ENCODE measurements around the gene ST3GAL6.
"Not testable (repeated sequence)": the region's sequence is repeated elsewhere in the genome, so short reads cannot be mapped to it uniquely, and the experiment has no call there.

Gene ST3GAL6

GRCh38 chr3:98826126-98826525 lies 63.0 kb downstream of the ST3GAL6 start:
- DNase-seq (no peak), ATAC-seq (no peak)
- Mint-ChIP-seq H3K27me3 (no peaks in the 10 kb centered on the region), H3K9me3 (peaks cover 11 to 19% of the 10 kb centered on the region in 2 donors), H3K4me1 (no peaks in the 10 kb centered on the region), H3K4me3 (no peak overlapping the region), H3K27ac (no peak overlapping the region)

- peaks cover 22 to 30% of the 10 kb centered on the region in 2 donors for H3K9me3 Mint-ChIP-seq
- H3K4me3 Mint-ChIP-seq: no peak overlapping the region
- H3K4me1 Mint-ChIP-seq: no peaks in the 10 kb centered on the region
- H3K27ac Mint-ChIP-seq: no peak overlapping the region
- ATAC-seq (no peak), DNase-seq (no peak)
- H3K27me3 Mint-ChIP-seq: no peaks in the 10 kb centered on the region
Observed at GRCh38 chr3:98827221-98827920, 64.2 kb downstream of the ST3GAL6 start.

GRCh38 chr3:98829246-98829832 lies 66.2 kb downstream of the ST3GAL6 start:
- Mint-ChIP-seq H3K4me3 (no peak overlapping the region), H3K27ac (no peak overlapping the region), H3K27me3 (no peaks in the 10 kb centered on the region), H3K4me1 (no peaks in the 10 kb centered on the region), H3K9me3 (peaks cover 34 to 44% of the 10 kb centered on the region in 2 donors)
- DNase-seq: no peak
- no peak for ATAC-seq

- peaks cover 34 to 44% of the 10 kb centered on the region in 2 donors for H3K9me3 Mint-ChIP-seq
- not testable (repeated sequence) for ATAC-seq, H3K27me3 Mint-ChIP-seq, DNase-seq, H3K4me3 Mint-ChIP-seq, H3K4me1 Mint-ChIP-seq, H3K27ac Mint-ChIP-seq
Observed at GRCh38 chr3:98831060-98831459, 67.9 kb downstream of the ST3GAL6 start.

GRCh38 chr3:98839846-98840245 lies 76.7 kb downstream of the ST3GAL6 start:
- no peak for ATAC-seq
- peaks cover 0 to 4% of the 10 kb centered on the region in 2 donors for H3K9me3 Mint-ChIP-seq

GRCh38 chr3:98843266-98843959 lies 80.3 kb downstream of the ST3GAL6 start:
- no peak overlapping the region for H3K4me3 Mint-ChIP-seq
- H3K27ac Mint-ChIP-seq: no peak overlapping the region
- DNase-seq (no peak), ATAC-seq (no peak)
- H3K27me3 Mint-ChIP-seq: no peaks in the 10 kb centered on the region
- no peaks in the 10 kb centered on the region for H3K4me1 Mint-ChIP-seq
- peaks cover 0 to 4% of the 10 kb centered on the region in 2 donors for H3K9me3 Mint-ChIP-seq

More at GRCh38 chr3:98839846-98840245, 76.7 kb downstream of the ST3GAL6 start:
- Mint-ChIP-seq H3K27me3 (no peaks in the 10 kb centered on the region), H3K4me1 (no peaks in the 10 kb centered on the region), H3K27ac (no peak overlapping the region), H3K4me3 (no peak overlapping the region)
- no peak for DNase-seq

Data from stimulated activated naive CD8-positive, alpha-beta T cell treated with anti-CD3 and anti-CD28 coated beads, Interleukin-15, amount 100 ng/mL, for 72 hours (primary cell).